Measurements from ENCODE around the gene PHIP. TPM values are rescaled to one million over a fixed set of nuclear protein-coding genes. Genes with fewer than 3 reads are reported as not detected.

The PHIP gene
- total RNA-seq, 4 donors from 2014 or later: 17.1 to 38.5 (median 25.7) TPM

GRCh38 chr6:78993955-78994354 lies 84.1 kb downstream of the PHIP start:
- H3K4me1 ChIP-seq: no peaks in the 10 kb centered on the region
- H3K27ac ChIP-seq: no peak overlapping the region
- no peak for TF ChIP-seq POLR2AphosphoS5 (IDR thresholded peaks at IDR 0.05)
- TF ChIP-seq POLR2A (IDR thresholded peaks at IDR 0.05): no peak
- TF ChIP-seq CTCF (IDR thresholded peaks at IDR 0.05): no peak
- no peak for TF ChIP-seq EP300 (IDR thresholded peaks at IDR 0.05)
- no peaks in the 10 kb centered on the region for H3K27me3 ChIP-seq
- H3K4me3 ChIP-seq: no peak overlapping the region
- H3K9me3 ChIP-seq: no peaks in the 10 kb centered on the region
- DNase-seq (ENCODE audit: low spot score in 2 of 2): no peak
- peaks cover 92% of the 10 kb centered on the region for H3K36me3 ChIP-seq
- 85% methylated on average over 5 of the region's 5 CpGs for WGBS

GRCh38 chr6:78989191-78989590 lies 88.9 kb downstream of the PHIP start:
- Histone ChIP-seq H3K9me3 (no peaks in the 10 kb centered on the region), H3K36me3 (peaks cover 84% of the 10 kb centered on the region), H3K4me3 (no peak overlapping the region), H3K27me3 (no peaks in the 10 kb centered on the region), H3K4me1 (no peaks in the 10 kb centered on the region), H3K27ac (no peak overlapping the region)
- DNase-seq (ENCODE audit: low spot score in 2 of 2): no peak
- TF ChIP-seq CTCF (IDR thresholded peaks at IDR 0.05): no peak
- TF ChIP-seq EP300 (IDR thresholded peaks at IDR 0.05): no peak
- TF ChIP-seq POLR2A (IDR thresholded peaks at IDR 0.05): no peak
- no peak for TF ChIP-seq POLR2AphosphoS5 (IDR thresholded peaks at IDR 0.05)
- WGBS: 86% methylated on average over 2 of the region's 2 CpGs

- Histone ChIP-seq H3K36me3 (peaks cover 89% of the 10 kb centered on the region), H3K4me3 (no peak overlapping the region), H3K9me3 (no peaks in the 10 kb centered on the region), H3K4me1 (no peaks in the 10 kb centered on the region), H3K27ac (no peak overlapping the region), H3K27me3 (no peaks in the 10 kb centered on the region)
- DNase-seq (ENCODE audit: low spot score in 2 of 2): no peak
- TF ChIP-seq POLR2AphosphoS5 (IDR thresholded peaks at IDR 0.05) (no peak), POLR2A (IDR thresholded peaks at IDR 0.05) (no peak), EP300 (IDR thresholded peaks at IDR 0.05) (no peak), CTCF (IDR thresholded peaks at IDR 0.05) (no peak)
- 98% methylated on average over 1 of the region's 1 CpG for WGBS
Observed at GRCh38 chr6:78986161-78986560, 91.9 kb downstream of the PHIP start.

GRCh38 chr6:78984225-78984950 lies 93.7 kb downstream of the PHIP start:
- H3K9me3 ChIP-seq: no peaks in the 10 kb centered on the region
- no peak overlapping the region for H3K27ac ChIP-seq
- no peaks in the 10 kb centered on the region for H3K4me1 ChIP-seq
- H3K36me3 ChIP-seq: peaks cover 91% of the 10 kb centered on the region
- WGBS: 89% methylated on average over 4 of the region's 4 CpGs
- H3K27me3 ChIP-seq: no peaks in the 10 kb centered on the region
- DNase-seq (ENCODE audit: low spot score in 2 of 2): no peak
- TF ChIP-seq CTCF (IDR thresholded peaks at IDR 0.05): no peak
- no peak for TF ChIP-seq POLR2AphosphoS5 (IDR thresholded peaks at IDR 0.05)
- no peak for TF ChIP-seq POLR2A (IDR thresholded peaks at IDR 0.05)
- no peak for TF ChIP-seq EP300 (IDR thresholded peaks at IDR 0.05)
- no peak overlapping the region for H3K4me3 ChIP-seq

GRCh38 chr6:78967191-78967590 lies 110.9 kb downstream of the PHIP start:
- WGBS: 90% methylated on average over 3 of the region's 3 CpGs
- Histone ChIP-seq H3K4me1 (no peaks in the 10 kb centered on the region), H3K4me3 (no peak overlapping the region), H3K9me3 (no peaks in the 10 kb centered on the region), H3K27me3 (no peaks in the 10 kb centered on the region), H3K36me3 (peaks cover 58% of the 10 kb centered on the region), H3K27ac (no peak overlapping the region)
- DNase-seq (ENCODE audit: low spot score in 2 of 2): no peak
- TF ChIP-seq POLR2A (IDR thresholded peaks at IDR 0.05): no peak
- TF ChIP-seq CTCF (IDR thresholded peaks at IDR 0.05): no peak
- TF ChIP-seq EP300 (IDR thresholded peaks at IDR 0.05): no peak
- no peak for TF ChIP-seq POLR2AphosphoS5 (IDR thresholded peaks at IDR 0.05)

Measured in suprapubic skin (tissue), 4 donors.